DMS114 treated with DMSO at 0.1 percent for 48 hours (cell line): ENCODE data around the gene UXS1.

Experiments
- DNase-seq: peaks from one replicate; lab custom pipeline; 2025; ENCODE audit not compliant: unreplicated experiment; lab: John Stamatoyannopoulos, UW

UXS1 gene

GRCh38 chr2:106189764-106190468, 4.2 kb downstream of the UXS1 start:
- DNase-seq, result no peak

DNA sequence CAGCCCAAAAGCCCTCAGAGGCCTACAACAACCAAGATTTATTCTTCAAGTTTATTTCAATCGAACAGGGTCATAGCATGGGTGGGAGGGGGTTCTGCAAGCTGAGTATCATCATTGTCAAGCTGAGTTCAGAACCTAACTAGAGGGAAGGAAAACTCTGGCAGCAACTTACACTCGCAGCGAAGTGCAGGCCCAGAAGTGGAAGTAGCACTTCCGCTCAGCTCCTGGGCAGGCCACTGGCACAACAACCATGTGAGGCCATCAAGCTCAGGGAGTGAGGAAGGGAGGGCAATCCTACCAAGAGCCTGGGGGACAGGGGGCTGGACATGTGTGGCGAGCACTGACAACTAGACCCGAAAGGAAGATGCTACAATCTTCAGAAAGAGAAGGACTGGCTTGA, 4.8 kb downstream of the UXS1 start:
- no peak for DNase-seq

DNA sequence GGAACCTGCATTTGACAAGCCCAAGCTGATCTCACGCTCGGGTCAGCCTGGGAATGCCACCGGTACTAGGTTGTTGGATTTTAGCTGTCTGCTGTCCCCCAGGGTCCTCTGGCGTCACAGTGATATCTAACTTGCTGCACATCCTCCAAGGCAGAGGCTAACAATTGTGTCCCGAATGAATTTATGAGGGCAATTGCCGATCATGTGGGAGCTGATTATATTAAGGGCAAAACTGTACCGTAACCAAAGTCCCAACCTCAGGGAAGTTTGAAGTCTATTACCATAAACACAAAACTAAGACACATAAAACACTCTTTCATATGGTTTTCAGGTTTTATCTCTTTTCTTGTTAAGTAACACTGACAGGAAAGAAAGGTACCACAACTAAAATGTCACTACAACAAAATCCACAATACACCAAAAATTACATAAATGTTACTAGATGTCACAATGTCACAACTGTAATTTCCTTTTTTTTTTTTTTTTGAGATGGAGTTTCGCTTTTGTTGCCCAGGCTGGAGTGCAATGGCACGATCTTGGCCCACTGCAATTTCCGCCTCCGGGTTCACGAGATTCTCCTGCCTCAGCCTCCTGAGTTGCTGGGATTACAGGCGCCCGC, 6.7 kb downstream of the UXS1 start:
- no peak for DNase-seq

DNA sequence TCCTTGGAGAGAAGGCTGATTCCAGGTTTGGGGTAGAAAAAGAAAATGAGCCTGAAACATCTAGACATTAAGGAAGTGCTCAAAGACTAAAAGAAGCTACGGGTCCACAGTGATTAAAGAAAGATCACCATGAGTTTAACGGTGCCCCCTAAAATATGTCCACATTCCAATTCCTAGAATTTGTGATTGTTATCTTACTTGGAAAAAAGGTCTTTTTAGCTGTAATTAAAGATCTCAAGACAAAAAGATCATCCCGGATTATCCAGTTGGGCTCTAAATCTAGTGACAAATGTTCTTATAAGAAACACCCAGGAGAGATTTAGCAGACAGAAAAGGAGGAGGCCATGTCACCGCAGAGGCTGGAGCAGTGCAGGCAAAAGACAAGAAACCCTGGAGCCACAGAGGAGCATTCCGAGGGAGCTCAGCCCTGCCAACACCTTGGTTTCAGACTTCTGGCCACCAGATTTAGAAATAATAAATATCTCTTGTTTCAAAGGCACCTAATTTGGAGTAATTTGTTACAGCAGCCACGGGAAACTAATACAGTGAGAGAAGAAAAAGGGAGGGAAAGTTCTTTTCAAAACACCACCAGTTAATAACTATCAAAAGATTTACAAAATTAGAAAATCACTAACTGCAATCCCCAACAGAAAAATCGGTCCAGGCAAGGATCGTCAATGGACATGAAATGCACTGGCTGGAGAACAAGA, 8.5 kb downstream of the UXS1 start:
- DNase-seq, result no peak

- no peak for DNase-seq
These were observed 9.2 kb downstream of the UXS1 start for GRCh38 chr2:106184857-106185256.

DNA sequence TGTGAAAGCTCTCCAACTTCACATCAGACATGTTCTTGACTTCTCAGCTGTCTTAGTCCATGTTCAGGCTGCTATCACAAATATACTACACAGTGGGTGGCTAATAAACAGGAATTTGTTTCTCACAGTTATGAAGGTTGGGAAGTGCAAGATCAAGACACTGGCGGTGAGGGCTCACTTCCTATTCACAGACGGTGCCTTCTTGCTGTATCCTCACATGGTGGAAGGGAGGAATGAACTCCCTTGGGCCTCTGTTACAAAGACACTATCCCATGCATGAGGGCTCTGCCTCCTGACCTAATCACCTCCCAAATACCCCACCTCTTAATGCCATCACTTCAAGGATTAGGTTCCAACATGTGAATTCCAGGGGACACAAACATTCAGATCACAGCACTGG, 9.7 kb downstream of the UXS1 start:
- no peak for DNase-seq

DNA sequence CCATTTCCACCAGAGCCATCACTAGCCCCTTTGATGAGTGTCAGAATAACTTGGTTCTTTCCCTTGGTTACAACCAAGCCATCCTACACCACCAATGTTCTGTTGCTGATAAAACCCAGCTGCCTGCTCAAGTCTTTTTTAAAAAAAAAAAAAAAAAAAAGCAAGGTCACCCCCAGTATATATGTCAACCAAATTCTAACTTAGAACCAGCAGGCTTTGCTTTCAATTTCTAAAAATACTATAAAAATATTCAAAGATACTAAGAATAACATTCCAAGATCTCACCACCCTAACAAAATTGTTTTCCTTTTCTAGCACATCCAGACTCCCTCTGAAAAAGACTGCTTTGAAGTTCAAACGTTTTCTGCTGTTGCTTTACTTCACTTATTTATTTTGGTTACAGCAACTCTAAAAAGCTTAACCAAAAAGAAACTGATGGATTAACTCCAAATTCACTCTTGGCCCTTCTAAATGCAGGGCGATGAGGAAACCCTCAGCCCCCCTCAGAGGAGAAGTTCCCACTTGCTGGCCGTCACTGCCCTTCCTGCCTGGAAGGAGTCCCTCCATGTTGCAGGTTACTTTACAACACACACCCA, 10.9 kb downstream of the UXS1 start:
- DNase-seq, result no peak

- DNase-seq, result no peak
These were observed 13.0 kb downstream of the UXS1 start for GRCh38 chr2:106181064-106181463.

DNA sequence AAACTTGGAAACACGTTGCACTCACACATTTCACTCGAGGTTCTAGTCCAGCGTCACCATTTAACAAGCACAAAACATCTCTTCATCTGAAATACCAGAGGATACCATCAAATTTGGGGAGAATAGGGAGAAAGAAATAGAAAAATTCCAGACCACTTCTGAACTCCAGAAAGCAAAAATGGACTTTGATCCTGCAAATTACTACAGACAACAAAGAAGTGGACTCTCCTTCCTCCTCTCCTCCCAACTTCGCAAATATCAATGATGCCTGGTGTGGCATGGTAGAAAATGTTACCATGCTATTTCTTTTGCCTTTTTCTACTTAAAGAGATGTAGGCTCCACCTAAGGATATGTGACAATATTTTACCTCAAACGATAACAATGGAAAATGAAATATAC, 13.5 kb downstream of the UXS1 start:
- DNase-seq, result no peak

- DNase-seq, result no peak
These were observed 15.4 kb downstream of the UXS1 start for GRCh38 chr2:106178716-106179115.

GRCh38 chr2:106177581-106177980, 16.5 kb downstream of the UXS1 start:
- no peak for DNase-seq

- DNase-seq, result no peak
These were observed 17.5 kb downstream of the UXS1 start for GRCh38 chr2:106176446-106177099.

DNA sequence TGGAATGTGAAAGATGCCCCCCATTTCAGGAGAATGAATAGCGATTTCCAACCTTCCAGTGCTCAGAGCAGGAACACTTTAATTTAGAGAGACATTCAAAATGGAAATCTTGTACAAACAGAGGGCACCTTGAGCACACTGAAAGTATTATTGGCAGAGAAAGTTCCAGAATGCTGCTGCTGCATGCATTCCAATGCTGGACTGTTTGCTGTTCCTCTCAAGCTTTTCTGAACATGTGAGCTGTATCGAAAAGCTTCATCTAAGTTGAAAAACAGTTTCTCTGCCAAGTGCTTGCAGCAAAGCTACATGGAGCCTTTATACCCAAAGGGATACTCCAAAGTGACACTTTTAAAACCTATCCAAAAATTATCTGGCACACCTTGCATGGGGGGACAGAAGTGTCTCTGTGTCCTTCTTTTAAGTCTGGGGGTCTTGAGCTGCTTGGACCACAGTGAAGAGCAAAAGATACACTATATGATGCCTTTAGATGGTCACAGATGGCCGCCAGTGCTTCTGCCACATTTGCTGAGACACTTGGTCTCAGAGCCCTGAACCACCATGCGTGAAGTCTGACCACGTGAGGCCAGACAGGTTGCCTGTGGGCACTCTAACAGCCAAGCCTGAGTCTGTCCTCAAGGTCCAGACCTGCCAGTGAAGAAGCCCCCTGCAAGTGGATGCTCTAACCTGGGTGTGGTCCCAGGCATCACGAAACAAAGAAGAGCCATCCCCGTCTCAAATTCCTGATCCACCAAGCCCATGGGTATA, 18.8 kb downstream of the UXS1 start:
- DNase-seq, result no peak

DNA sequence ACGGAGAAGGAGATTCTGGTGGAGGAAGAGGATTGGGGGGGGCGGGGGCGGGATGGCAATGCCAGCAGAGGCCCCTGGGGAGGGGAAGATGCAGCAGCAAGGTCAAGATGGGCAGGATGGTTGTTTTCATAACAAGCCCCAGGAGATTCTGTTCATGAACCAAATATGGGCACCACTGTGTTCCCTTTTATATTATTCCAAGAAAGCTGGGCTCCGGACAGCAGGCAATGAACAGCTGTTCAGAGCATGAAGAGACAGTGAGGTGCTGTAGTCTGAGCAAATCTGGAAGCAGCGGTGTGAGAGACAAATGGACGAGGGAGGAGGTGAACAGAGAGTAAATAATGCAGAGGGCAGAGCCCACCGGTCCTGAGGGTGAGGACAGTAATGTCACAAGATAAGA, 20.0 kb downstream of the UXS1 start:
- DNase-seq, result no peak

DNA sequence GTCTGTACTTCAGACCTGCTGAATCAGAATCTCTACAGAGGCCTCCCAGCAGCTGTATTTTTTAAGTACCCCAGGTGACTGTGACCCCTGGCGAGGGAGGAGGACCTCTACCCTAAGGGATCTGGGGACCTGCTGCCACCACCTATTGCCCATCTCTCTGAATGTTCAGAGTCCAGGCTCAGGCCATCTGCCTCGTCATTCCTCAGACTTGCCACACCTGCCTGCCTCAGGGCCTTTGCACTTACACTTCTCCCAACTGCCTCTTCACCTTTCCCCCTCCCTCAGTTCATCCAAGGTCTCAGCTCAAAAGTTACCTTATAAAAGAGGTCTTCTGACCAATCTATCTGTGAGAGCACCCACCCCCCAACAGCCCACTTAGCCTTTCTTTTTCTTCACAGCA, 21.5 kb downstream of the UXS1 start:
- DNase-seq, result no peak

DNA sequence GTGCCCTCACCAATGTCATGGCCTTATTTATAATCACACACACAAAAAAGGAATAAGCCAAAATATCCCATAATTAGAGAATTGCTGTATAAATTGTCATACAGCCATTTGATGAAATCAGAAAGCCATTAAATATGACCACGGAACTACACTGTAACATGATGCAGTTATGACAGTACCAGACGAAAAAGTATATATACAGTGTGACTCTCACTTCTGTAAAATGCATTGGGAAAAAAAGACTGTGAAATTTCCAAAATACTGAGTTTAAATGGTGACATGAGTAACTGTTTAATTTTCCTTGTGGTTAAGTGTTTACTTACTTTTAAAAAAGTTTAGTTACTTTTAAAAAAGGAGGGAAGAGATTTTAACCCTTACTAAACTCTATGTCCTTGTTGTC, 25.4 kb downstream of the UXS1 start:
- no peak for DNase-seq

DNA sequence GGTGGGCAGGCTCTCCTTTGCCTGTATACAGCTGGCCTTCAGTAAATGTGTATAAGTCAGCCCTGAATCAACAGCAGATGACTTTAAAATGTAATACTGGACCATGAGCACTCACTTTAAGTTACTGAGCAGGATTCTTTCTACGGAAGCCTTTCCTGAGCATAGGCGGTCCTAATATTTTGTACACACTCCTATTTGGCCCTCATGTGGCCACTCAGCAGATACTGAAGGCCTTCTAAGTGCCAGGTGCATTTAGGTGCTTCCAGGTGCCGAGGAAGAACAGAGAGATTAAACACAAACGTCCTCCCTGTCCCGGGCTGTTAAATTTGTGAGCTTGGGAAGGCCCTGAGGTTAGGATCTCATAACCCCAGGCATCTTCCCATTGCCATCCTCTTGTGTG, 27.0 kb downstream of the UXS1 start:
- no peak for DNase-seq

DNA sequence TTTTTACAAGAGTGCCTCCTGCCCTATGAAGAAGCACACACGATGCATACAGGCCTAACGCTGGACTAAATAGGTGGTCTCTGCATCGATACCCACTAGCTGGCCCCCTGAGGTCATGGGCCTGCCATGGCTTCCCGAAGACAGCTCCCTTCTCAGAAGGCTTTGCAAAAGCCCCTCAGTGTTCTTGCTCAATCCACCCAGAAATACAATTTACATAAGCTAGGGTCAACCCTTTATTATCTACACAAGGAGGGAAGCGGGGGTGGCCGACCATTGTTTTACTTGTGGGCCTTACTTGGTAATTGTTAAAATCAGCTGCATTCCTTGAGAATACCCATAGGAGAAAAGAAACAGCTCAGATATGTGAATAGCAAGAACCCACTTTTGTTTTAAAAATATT, 28.5 kb downstream of the UXS1 start:
- DNase-seq, result no peak

DNA sequence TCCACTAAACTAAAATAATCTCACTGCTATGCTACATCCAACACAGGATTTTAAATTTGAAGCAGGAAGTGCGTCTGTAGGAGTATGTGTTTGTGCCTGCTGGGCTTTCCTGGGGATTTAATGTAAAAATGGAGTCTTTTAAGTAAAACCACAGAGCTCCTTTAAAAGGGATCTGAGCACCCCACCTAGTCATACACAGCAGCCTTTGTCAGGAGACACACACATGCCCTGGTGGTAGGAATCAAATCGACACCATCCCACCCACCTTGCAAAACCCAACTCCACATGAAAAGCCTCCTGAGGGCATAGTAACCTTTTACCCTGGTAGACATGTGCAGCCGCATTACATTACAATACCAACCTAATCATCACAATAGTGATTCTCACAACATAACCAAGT, 29.1 kb downstream of the UXS1 start:
- no peak for DNase-seq

- no peak for DNase-seq
These were observed 30.1 kb downstream of the UXS1 start for GRCh38 chr2:106163948-106164545.
